Neuronal stem cell (in vitro differentiated cells): ENCODE measurements around the gene CD80.

ENCODE experiments used
- DNase-seq: peaks from one replicate; pipeline ENCODE4 v3.0.0-alpha.2; 2013; ENCODE audit warnings: low spot score
- H2AFZ ChIP-seq: one replicate; pipeline ENCODE4 v1.6.1; 2013; ENCODE audit warnings: mild to moderate bottlenecking, low read length, inconsistent platforms
- H2AK5ac ChIP-seq: 2 replicates; pipeline ENCODE4 v1.6.1; 2013; ENCODE audit warnings: low read depth, mild to moderate bottlenecking, inconsistent platforms, low read length, moderate library complexity, mixed read lengths
- H2BK120ac ChIP-seq: 2 replicates; pipeline ENCODE4 v1.6.1; 2013; ENCODE audit warnings: low read depth, mild to moderate bottlenecking, inconsistent platforms, low read length, moderate library complexity, mixed read lengths
- H2BK12ac ChIP-seq: one replicate; pipeline ENCODE4 v1.6.1; 2013; ENCODE audit warnings: low read length, inconsistent platforms
- H2BK15ac ChIP-seq: 2 replicates; pipeline ENCODE4 v1.6.1; 2013; ENCODE audit warnings: mild to moderate bottlenecking, low read length, inconsistent platforms, mixed read lengths
- H2BK5ac ChIP-seq: one replicate; pipeline ENCODE4 v1.6.1; 2013; ENCODE audit warnings: inconsistent platforms, mild to moderate bottlenecking, low read length, moderate library complexity
- H3K14ac ChIP-seq: one replicate; pipeline ENCODE4 v1.6.1; 2013; ENCODE audit warnings: low read length, inconsistent platforms
- H3K18ac ChIP-seq: 2 replicates; pipeline ENCODE4 v1.6.1; 2013; ENCODE audit warnings: low read length, inconsistent platforms
- H3K23ac ChIP-seq: 2 replicates; pipeline ENCODE4 v1.6.1; 2013; ENCODE audit warnings: low read depth, mild to moderate bottlenecking, mixed read lengths, low read length, inconsistent platforms; ENCODE audit not compliant: poor library complexity
- H3K27ac ChIP-seq: replicated peaks from 3 replicates; pipeline ENCODE4 v1.5.1; 2013; ENCODE audit warnings: low read length, inconsistent platforms
- H3K27me3 ChIP-seq, 3 experiments: 2 replicates each; pipeline ENCODE4 v1.6.1; 2013; ENCODE audit warnings: low read length in 3 of 3, mild to moderate bottlenecking in 2 of 3, inconsistent platforms in 1 of 3, low read depth in 1 of 3, mixed read lengths in 1 of 3, moderate library complexity in 1 of 3; ENCODE audit not compliant: control insufficient read depth in 3 of 3, insufficient read depth in 3 of 3
- H3K36me3 ChIP-seq, 2 donors: replicated peaks in 1 of 2; 2 replicates each; pipeline ENCODE4 v1.6.1; 2013; ENCODE audit warnings: low read length in 2 of 2; ENCODE audit not compliant: control insufficient read depth in 2 of 2, insufficient read depth in 2 of 2
- H3K4ac ChIP-seq: 2 replicates; pipeline ENCODE4 v1.6.1; 2013; ENCODE audit warnings: inconsistent platforms, mild to moderate bottlenecking, low read length, moderate library complexity
- H3K4me1 ChIP-seq, 2 donors: 1 replicate in 1 of 2; 2 replicates in 1 of 2; pipeline ENCODE4 v1.6.1; 2013; ENCODE audit warnings: low read length in 2 of 2, low read depth in 1 of 2; ENCODE audit not compliant: control insufficient read depth in 2 of 2, insufficient read depth in 1 of 2
- H3K4me2 ChIP-seq: one replicate; pipeline ENCODE4 v1.6.1; 2013; ENCODE audit warnings: mild to moderate bottlenecking, low read length, inconsistent platforms; ENCODE audit not compliant: insufficient read depth, poor library complexity, severe bottlenecking
- H3K4me3 ChIP-seq, 2 donors: 2 replicates each; pipeline ENCODE4 v1.5.1; 2013; ENCODE audit warnings: low read length in 2 of 2, mild to moderate bottlenecking in 2 of 2, inconsistent platforms in 1 of 2, moderate library complexity in 1 of 2
- H3K79me1 ChIP-seq: one replicate; pipeline ENCODE4 v1.6.1; 2013; ENCODE audit warnings: low read depth, mild to moderate bottlenecking, inconsistent platforms, low read length, moderate library complexity
- H3K9ac ChIP-seq: one replicate; pipeline ENCODE4 v1.6.1; 2013; ENCODE audit warnings: mild to moderate bottlenecking, low read depth, low read length, inconsistent platforms; ENCODE audit not compliant: poor library complexity
- H3K9me3 ChIP-seq, 2 donors: replicated peaks in 1 of 2; 2 replicates each; pipeline versions ENCODE3 to v1.6.1; 2013; ENCODE audit warnings: low read length in 2 of 2, mild to moderate bottlenecking in 2 of 2, inconsistent platforms in 1 of 2, low read depth in 1 of 2, mixed read lengths in 1 of 2, moderate library complexity in 1 of 2; ENCODE audit not compliant: control insufficient read depth in 2 of 2, insufficient read depth in 1 of 2
- H4K8ac ChIP-seq: one replicate; pipeline ENCODE4 v1.6.1; 2013; ENCODE audit warnings: low read depth, mild to moderate bottlenecking, inconsistent platforms, low read length, moderate library complexity
- H4K91ac ChIP-seq: one replicate; pipeline ENCODE4 v1.6.1; 2013; ENCODE audit warnings: low read length, low read depth, mild to moderate bottlenecking, inconsistent platforms; ENCODE audit not compliant: poor library complexity
- WGBS, 2 donors: extraction: QIAGEN DNeasy Blood & Tissue Kit; methylation state at CpG; one replicate each; pipeline ENCODE4 v1.1.7; 2013; ENCODE audit warnings: missing lambda C conversion rate in 2 of 2, mixed read lengths in 1 of 2; ENCODE audit not compliant: insufficient read length in 2 of 2, insufficient replicate concordance in 1 of 2; ENCODE audit errors: extremely low coverage in 2 of 2; 5-methylcytosine and 5-hydroxymethylcytosine counted together

CD80 gene

GRCh38 chr3:119524931-119525662 is 34.3 kb downstream of the CD80 start:
- H3K4me2 ChIP-seq = no peak overlapping the region
- no peak overlapping the region for H2BK12ac ChIP-seq
- no peak overlapping the region for H2AK5ac ChIP-seq
- no peak overlapping the region for H3K18ac ChIP-seq
- no peak for DNase-seq
- H3K79me1 ChIP-seq = no peaks in the 10 kb centered on the region
- H3K27ac ChIP-seq = no peak overlapping the region
- peaks cover 2 to 11% of the 10 kb centered on the region in 2 donors for H3K9me3 ChIP-seq
- H2BK15ac ChIP-seq = no peak overlapping the region
- no peak overlapping the region for H2AFZ ChIP-seq
- no peak overlapping the region for H4K91ac ChIP-seq
- no peak overlapping the region for H2BK120ac ChIP-seq
- H3K4me1 ChIP-seq = no peaks in the 10 kb centered on the region
- no peak overlapping the region for H3K9ac ChIP-seq
- H3K23ac ChIP-seq = no peak overlapping the region
- H3K4me3 ChIP-seq = no peak overlapping the region
- no peak overlapping the region for H3K14ac ChIP-seq
- peaks cover 7 to 57% of the 10 kb centered on the region in 2 donors for H3K36me3 ChIP-seq
- no peaks in the 10 kb centered on the region for H3K27me3 ChIP-seq
- no peak overlapping the region for H3K4ac ChIP-seq
- no CpG with 5 or more reads among the region's 4 CpGs for WGBS, 2 donors
- H2BK5ac ChIP-seq = no peak overlapping the region
- H4K8ac ChIP-seq = no peak overlapping the region

GRCh38 chr3:119518026-119518425 is 41.4 kb downstream of the CD80 start:
- H3K36me3 ChIP-seq = peaks cover 17 to 100% of the 10 kb centered on the region in 2 donors
- no peak overlapping the region for H2BK15ac ChIP-seq
- H4K91ac ChIP-seq = no peak overlapping the region
- no peak overlapping the region for H3K23ac ChIP-seq
- H2AK5ac ChIP-seq = no peak overlapping the region
- WGBS, 2 donors = no CpG with 5 or more reads among the region's 1 CpG
- no peaks in the 10 kb centered on the region for H3K79me1 ChIP-seq
- no peak overlapping the region for H2BK12ac ChIP-seq
- H3K4me3 ChIP-seq = no peak overlapping the region
- H2BK120ac ChIP-seq = no peak overlapping the region
- H3K27ac ChIP-seq = no peak overlapping the region
- no peak overlapping the region for H4K8ac ChIP-seq
- H3K4me1 ChIP-seq = no peaks in the 10 kb centered on the region
- DNase-seq = no peak
- no peaks in the 10 kb centered on the region for H3K27me3 ChIP-seq
- no peak overlapping the region for H3K9ac ChIP-seq
- no peak overlapping the region for H3K18ac ChIP-seq
- no peak overlapping the region for H3K14ac ChIP-seq
- H2AFZ ChIP-seq = no peak overlapping the region
- H3K9me3 ChIP-seq = peaks cover 2 to 34% of the 10 kb centered on the region in 2 donors
- H2BK5ac ChIP-seq = no peak overlapping the region
- no peak overlapping the region for H3K4ac ChIP-seq
- no peak overlapping the region for H3K4me2 ChIP-seq

GRCh38 chr3:119517112-119517511 is 42.3 kb downstream of the CD80 start:
- H2BK5ac ChIP-seq = no peak overlapping the region
- no peak overlapping the region for H2AK5ac ChIP-seq
- H3K27me3 ChIP-seq = no peaks in the 10 kb centered on the region
- H2AFZ ChIP-seq = no peak overlapping the region
- no peak overlapping the region for H3K14ac ChIP-seq
- DNase-seq = no peak
- H2BK120ac ChIP-seq = no peak overlapping the region
- no peak overlapping the region for H3K23ac ChIP-seq
- H3K36me3 ChIP-seq = peaks cover 17 to 96% of the 10 kb centered on the region in 2 donors
- no peaks in the 10 kb centered on the region for H3K4me1 ChIP-seq
- H4K91ac ChIP-seq = no peak overlapping the region
- H3K4me2 ChIP-seq = no peak overlapping the region
- no peak overlapping the region for H3K4ac ChIP-seq
- H3K18ac ChIP-seq = no peak overlapping the region
- no peak overlapping the region for H2BK15ac ChIP-seq
- H3K9me3 ChIP-seq = peaks cover 2 to 34% of the 10 kb centered on the region in 2 donors
- no peak overlapping the region for H3K27ac ChIP-seq
- no peak overlapping the region for H2BK12ac ChIP-seq
- no CpG with 5 or more reads among the region's 2 CpGs for WGBS, 2 donors
- H3K4me3 ChIP-seq = no peak overlapping the region
- no peak overlapping the region for H4K8ac ChIP-seq
- H3K9ac ChIP-seq = no peak overlapping the region
- no peaks in the 10 kb centered on the region for H3K79me1 ChIP-seq

- no CpG with 5 or more reads among the region's 2 CpGs for WGBS, 2 donors
- no peak for DNase-seq
- Histone ChIP-seq H2AK5ac (no peak overlapping the region), H3K4me3 (no peak overlapping the region), H4K8ac (no peak overlapping the region), H3K4ac (no peak overlapping the region), H3K9ac (no peak overlapping the region), H2BK5ac (no peak overlapping the region), H3K9me3 (peaks cover 2 to 18% of the 10 kb centered on the region in 2 donors), H3K18ac (no peak overlapping the region), H2AFZ (no peak overlapping the region), H3K4me1 (no peaks in the 10 kb centered on the region), H3K36me3 (peaks cover 14 to 94% of the 10 kb centered on the region in 2 donors), H3K23ac (no peak overlapping the region), H4K91ac (no peak overlapping the region), H3K4me2 (no peak overlapping the region), H2BK12ac (no peak overlapping the region), H3K79me1 (no peaks in the 10 kb centered on the region), H2BK15ac (no peak overlapping the region), H2BK120ac (no peak overlapping the region), H3K27me3 (no peaks in the 10 kb centered on the region), H3K14ac (no peak overlapping the region), H3K27ac (no peak overlapping the region)
Measured at GRCh38 chr3:119514637-119515036, 44.8 kb downstream of the CD80 start.
